ENCODE data around the gene ORC6. TPM values are rescaled to one million over a fixed set of nuclear protein-coding genes. Genes with fewer than 3 reads are reported as not detected.

Gene ORC6
- total RNA-seq, 1 experiment from 2014 or later: 76.1 TPM

DNA sequence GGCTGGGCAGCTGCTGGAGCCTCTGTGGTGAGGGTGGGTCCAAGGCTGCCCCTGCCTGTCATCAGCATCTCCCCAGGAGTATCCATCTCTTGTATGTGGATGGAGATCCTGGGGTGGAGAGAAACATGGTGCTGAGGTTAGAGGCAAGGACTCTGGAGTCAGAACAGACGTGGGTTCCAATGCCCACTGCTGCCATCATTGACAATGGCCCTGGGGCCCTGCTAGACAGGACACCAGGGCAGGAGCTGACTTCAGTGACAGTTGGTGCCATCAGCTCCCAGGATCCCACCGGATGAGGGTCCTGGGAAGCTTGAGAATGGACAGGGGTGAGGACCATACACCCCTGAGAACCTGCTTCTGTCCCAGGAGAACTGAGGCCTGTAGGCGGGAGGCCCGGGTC, 43.1 kb downstream of the ORC6 start:
- ATAC-seq: no peak

More for the DNA sequence above, 43.1 kb downstream of the ORC6 start:
- TF ChIP-seq, protein P1, sequence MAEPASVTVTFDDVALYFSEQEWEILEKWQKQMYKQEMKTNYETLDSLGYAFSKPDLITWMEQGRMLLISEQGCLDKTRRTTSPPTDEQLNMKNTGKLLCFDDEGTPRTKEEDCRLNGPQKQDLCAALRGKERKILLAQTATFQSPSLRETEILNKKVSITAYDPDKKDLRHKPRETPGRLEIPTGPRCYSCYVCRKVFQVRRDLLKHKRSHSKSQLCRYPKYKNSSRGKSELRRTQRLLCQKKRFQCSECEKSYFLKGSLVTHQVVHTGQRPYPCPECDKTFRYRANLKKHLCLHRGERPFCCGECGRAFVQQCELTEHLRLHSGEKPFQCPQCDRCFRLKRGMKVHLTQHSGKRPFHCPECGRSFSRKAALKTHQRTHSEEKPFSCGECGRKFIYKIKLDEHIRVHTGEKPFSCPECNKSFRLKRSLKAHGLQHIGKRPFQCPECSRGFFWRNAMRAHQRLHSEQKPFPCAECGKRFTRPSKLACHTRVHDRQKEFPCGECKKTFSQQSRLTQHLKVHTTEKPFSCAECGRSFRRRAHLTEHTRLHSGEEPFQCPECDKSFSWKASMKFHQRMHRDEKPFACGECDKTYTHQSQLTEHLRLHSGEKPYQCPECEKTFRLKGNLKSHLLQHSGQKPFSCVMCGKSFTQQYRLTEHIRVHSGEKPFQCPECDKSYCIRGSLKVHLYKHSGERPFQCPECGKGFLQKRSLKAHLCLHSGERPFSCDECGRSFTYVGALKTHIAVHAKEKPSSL (CRISPR knock-in tag; conservative IDR thresholded peaks at IDR 0.05): no peak
- TF ChIP-seq ARID4B (CRISPR knock-in tag; IDR thresholded peaks at IDR 0.05; ENCODE audit: borderline replicate concordance): no peak
- TF ChIP-seq ZSCAN18 (CRISPR knock-in tag; IDR thresholded peaks at IDR 0.05): no peak
- TF ChIP-seq KAT7 (CRISPR knock-in tag; IDR thresholded peaks at IDR 0.05; ENCODE audit: borderline replicate concordance): no peak
- TF ChIP-seq, protein P2, sequence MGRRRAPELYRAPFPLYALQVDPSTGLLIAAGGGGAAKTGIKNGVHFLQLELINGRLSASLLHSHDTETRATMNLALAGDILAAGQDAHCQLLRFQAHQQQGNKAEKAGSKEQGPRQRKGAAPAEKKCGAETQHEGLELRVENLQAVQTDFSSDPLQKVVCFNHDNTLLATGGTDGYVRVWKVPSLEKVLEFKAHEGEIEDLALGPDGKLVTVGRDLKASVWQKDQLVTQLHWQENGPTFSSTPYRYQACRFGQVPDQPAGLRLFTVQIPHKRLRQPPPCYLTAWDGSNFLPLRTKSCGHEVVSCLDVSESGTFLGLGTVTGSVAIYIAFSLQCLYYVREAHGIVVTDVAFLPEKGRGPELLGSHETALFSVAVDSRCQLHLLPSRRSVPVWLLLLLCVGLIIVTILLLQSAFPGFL (CRISPR knock-in tag; IDR thresholded peaks at IDR 0.05; ENCODE audit: borderline replicate concordance): no peak
- TF ChIP-seq HMGXB4 (CRISPR knock-in tag; IDR thresholded peaks at IDR 0.05): no peak
- TF ChIP-seq TP53 (CRISPR knock-in tag; IDR thresholded peaks at IDR 0.05): no peak
- no peak for TF ChIP-seq ESRRA (CRISPR knock-in tag; IDR thresholded peaks at IDR 0.05; ENCODE audit: borderline replicate concordance)
- TF ChIP-seq, protein P3, sequence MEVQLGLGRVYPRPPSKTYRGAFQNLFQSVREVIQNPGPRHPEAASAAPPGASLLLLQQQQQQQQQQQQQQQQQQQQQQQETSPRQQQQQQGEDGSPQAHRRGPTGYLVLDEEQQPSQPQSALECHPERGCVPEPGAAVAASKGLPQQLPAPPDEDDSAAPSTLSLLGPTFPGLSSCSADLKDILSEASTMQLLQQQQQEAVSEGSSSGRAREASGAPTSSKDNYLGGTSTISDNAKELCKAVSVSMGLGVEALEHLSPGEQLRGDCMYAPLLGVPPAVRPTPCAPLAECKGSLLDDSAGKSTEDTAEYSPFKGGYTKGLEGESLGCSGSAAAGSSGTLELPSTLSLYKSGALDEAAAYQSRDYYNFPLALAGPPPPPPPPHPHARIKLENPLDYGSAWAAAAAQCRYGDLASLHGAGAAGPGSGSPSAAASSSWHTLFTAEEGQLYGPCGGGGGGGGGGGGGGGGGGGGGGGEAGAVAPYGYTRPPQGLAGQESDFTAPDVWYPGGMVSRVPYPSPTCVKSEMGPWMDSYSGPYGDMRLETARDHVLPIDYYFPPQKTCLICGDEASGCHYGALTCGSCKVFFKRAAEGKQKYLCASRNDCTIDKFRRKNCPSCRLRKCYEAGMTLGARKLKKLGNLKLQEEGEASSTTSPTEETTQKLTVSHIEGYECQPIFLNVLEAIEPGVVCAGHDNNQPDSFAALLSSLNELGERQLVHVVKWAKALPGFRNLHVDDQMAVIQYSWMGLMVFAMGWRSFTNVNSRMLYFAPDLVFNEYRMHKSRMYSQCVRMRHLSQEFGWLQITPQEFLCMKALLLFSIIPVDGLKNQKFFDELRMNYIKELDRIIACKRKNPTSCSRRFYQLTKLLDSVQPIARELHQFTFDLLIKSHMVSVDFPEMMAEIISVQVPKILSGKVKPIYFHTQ (CRISPR knock-in tag; IDR thresholded peaks at IDR 0.05): no peak
- Mint-ChIP-seq H3K4me3 (no peak overlapping the region), H3K27me3 (ENCODE audit: low read depth) (no peaks in the 10 kb centered on the region; the same call in 1 of the 2 replicates), H3K27ac (no peak overlapping the region), H3K36me3 (no peaks in the 10 kb centered on the region), H3K9me3 (no peaks in the 10 kb centered on the region), H3K4me1 (no peaks in the 10 kb centered on the region)
- POLR2A ChIA-PET: interaction anchor here (1.2 kb wide), 1 partner anchor 16 kb away, joined by 3 read pairs; the partner anchor contains the start of gene MYLK3
- CTCF ChIA-PET: no interaction called here
- DNase-seq (ENCODE audit: low spot score): no peak
